Activated T-cell treated with anti-CD3 and anti-CD28 coated beads, Interleukin-2, amount 50 U/mL, for 24 hours (primary cell): Measurements from ENCODE around the gene CYSTM1.

Experiments used
- DNase-seq: peaks from one replicate; pipeline ENCODE4 v3.0.0-alpha.2; 2020
- H3K27ac Mint-ChIP-seq: 2 replicates; pipeline ENCODE4 v1.8.0; 2020; ENCODE audit warnings: mild to moderate bottlenecking, mixed read lengths
- H3K27me3 Mint-ChIP-seq: 2 replicates; pipeline ENCODE4 v1.8.0; 2020; ENCODE audit warnings: mixed read lengths
- H3K36me3 Mint-ChIP-seq: 2 replicates; pipeline ENCODE4 v1.8.0; 2020; ENCODE audit warnings: low read depth, mixed read lengths
- H3K4me1 Mint-ChIP-seq: 2 replicates; pipeline ENCODE4 v1.8.0; 2020; ENCODE audit warnings: low read depth, mixed read lengths
- H3K4me3 Mint-ChIP-seq: 2 replicates; pipeline ENCODE4 v1.8.0; 2020; ENCODE audit warnings: mild to moderate bottlenecking, moderate library complexity, mixed read lengths
- H3K9me3 Mint-ChIP-seq: 2 replicates; pipeline ENCODE4 v1.8.0; 2020; ENCODE audit warnings: mixed read lengths

Gene CYSTM1

GRCh38 chr5:140251527-140251973 is 76.6 kb downstream of the CYSTM1 start:
- peak; percentile 70 for DNase-seq
- Mint-ChIP-seq H3K27me3 (no peaks in the 10 kb centered on the region), H3K36me3 (peaks cover 22% of the 10 kb centered on the region), H3K4me3 (peak overlapping the region; percentile 45), H3K4me1 (peaks cover 41% of the 10 kb centered on the region), H3K9me3 (no peaks in the 10 kb centered on the region), H3K27ac (peak overlapping the region; percentile 85)

- H3K27me3 Mint-ChIP-seq: no peaks in the 10 kb centered on the region
- H3K4me3 Mint-ChIP-seq: no peak overlapping the region
- H3K36me3 Mint-ChIP-seq: peaks cover 26% of the 10 kb centered on the region
- no peak for DNase-seq
- peak overlapping the region; percentile 85 for H3K27ac Mint-ChIP-seq
- peaks cover 40% of the 10 kb centered on the region for H3K4me1 Mint-ChIP-seq
- H3K9me3 Mint-ChIP-seq: no peaks in the 10 kb centered on the region
Measured at GRCh38 chr5:140252470-140253126, 77.6 kb downstream of the CYSTM1 start.

- peaks cover 50% of the 10 kb centered on the region for H3K4me1 Mint-ChIP-seq
- no peak for DNase-seq
- H3K27me3 Mint-ChIP-seq: no peaks in the 10 kb centered on the region
- no peaks in the 10 kb centered on the region for H3K9me3 Mint-ChIP-seq
- peaks cover 40% of the 10 kb centered on the region for H3K36me3 Mint-ChIP-seq
- H3K27ac Mint-ChIP-seq: no peak overlapping the region
- H3K4me3 Mint-ChIP-seq: no peak overlapping the region
Measured at GRCh38 chr5:140253985-140254384, 79.0 kb downstream of the CYSTM1 start.

- DNase-seq: no peak
- Mint-ChIP-seq H3K36me3 (peaks cover 40% of the 10 kb centered on the region), H3K27ac (no peak overlapping the region), H3K9me3 (no peaks in the 10 kb centered on the region), H3K4me3 (no peak overlapping the region), H3K4me1 (peaks cover 52% of the 10 kb centered on the region), H3K27me3 (no peaks in the 10 kb centered on the region)
Measured at GRCh38 chr5:140255460-140256157, 80.6 kb downstream of the CYSTM1 start.

GRCh38 chr5:140256726-140257125 is 81.7 kb downstream of the CYSTM1 start:
- Mint-ChIP-seq H3K36me3 (peaks cover 42% of the 10 kb centered on the region), H3K27ac (no peak overlapping the region), H3K27me3 (no peaks in the 10 kb centered on the region), H3K4me3 (no peak overlapping the region), H3K4me1 (peaks cover 53% of the 10 kb centered on the region), H3K9me3 (no peaks in the 10 kb centered on the region)
- no peak for DNase-seq

- Mint-ChIP-seq H3K4me3 (no peak overlapping the region), H3K4me1 (peaks cover 45% of the 10 kb centered on the region), H3K36me3 (peaks cover 42% of the 10 kb centered on the region), H3K27ac (no peak overlapping the region), H3K27me3 (no peaks in the 10 kb centered on the region), H3K9me3 (no peaks in the 10 kb centered on the region)
- no peak for DNase-seq
Measured at GRCh38 chr5:140258016-140258415, 83.0 kb downstream of the CYSTM1 start.

- no peak for DNase-seq
- no peak overlapping the region for H3K4me3 Mint-ChIP-seq
- no peak overlapping the region for H3K27ac Mint-ChIP-seq
- H3K9me3 Mint-ChIP-seq: no peaks in the 10 kb centered on the region
- no peaks in the 10 kb centered on the region for H3K27me3 Mint-ChIP-seq
- peaks cover 40% of the 10 kb centered on the region for H3K4me1 Mint-ChIP-seq
- peaks cover 43% of the 10 kb centered on the region for H3K36me3 Mint-ChIP-seq
Measured at GRCh38 chr5:140258873-140259272, 83.9 kb downstream of the CYSTM1 start.

GRCh38 chr5:140259500-140259899 is 84.5 kb downstream of the CYSTM1 start:
- Mint-ChIP-seq H3K4me1 (peaks cover 43% of the 10 kb centered on the region), H3K27ac (peak overlapping the region; percentile 62), H3K36me3 (peaks cover 43% of the 10 kb centered on the region), H3K9me3 (no peaks in the 10 kb centered on the region), H3K27me3 (no peaks in the 10 kb centered on the region), H3K4me3 (no peak overlapping the region)
- no peak for DNase-seq

- Mint-ChIP-seq H3K9me3 (no peaks in the 10 kb centered on the region), H3K4me3 (no peak overlapping the region), H3K27ac (no peak overlapping the region), H3K27me3 (no peaks in the 10 kb centered on the region), H3K4me1 (peaks cover 47% of the 10 kb centered on the region), H3K36me3 (peaks cover 43% of the 10 kb centered on the region)
- DNase-seq: no peak
Measured at GRCh38 chr5:140260089-140260656, 85.2 kb downstream of the CYSTM1 start.

- peaks cover 61% of the 10 kb centered on the region for H3K4me1 Mint-ChIP-seq
- peak overlapping the region; percentile 1 for H3K27ac Mint-ChIP-seq
- DNase-seq: no peak
- H3K4me3 Mint-ChIP-seq: no peak overlapping the region
- no peaks in the 10 kb centered on the region for H3K9me3 Mint-ChIP-seq
- H3K27me3 Mint-ChIP-seq: no peaks in the 10 kb centered on the region
- H3K36me3 Mint-ChIP-seq: peaks cover 44% of the 10 kb centered on the region
Measured at GRCh38 chr5:140261403-140262171, 86.6 kb downstream of the CYSTM1 start.

GRCh38 chr5:140262221-140262620 is 87.2 kb downstream of the CYSTM1 start:
- Mint-ChIP-seq H3K36me3 (peaks cover 44% of the 10 kb centered on the region), H3K4me3 (no peak overlapping the region), H3K27me3 (no peaks in the 10 kb centered on the region), H3K4me1 (peaks cover 66% of the 10 kb centered on the region), H3K9me3 (no peaks in the 10 kb centered on the region), H3K27ac (no peak overlapping the region)
- no peak for DNase-seq

GRCh38 chr5:140262839-140263238 is 87.9 kb downstream of the CYSTM1 start:
- H3K36me3 Mint-ChIP-seq: peaks cover 38% of the 10 kb centered on the region
- no peaks in the 10 kb centered on the region for H3K9me3 Mint-ChIP-seq
- no peak overlapping the region for H3K27ac Mint-ChIP-seq
- peaks cover 67% of the 10 kb centered on the region for H3K4me1 Mint-ChIP-seq
- DNase-seq: no peak
- no peaks in the 10 kb centered on the region for H3K27me3 Mint-ChIP-seq
- H3K4me3 Mint-ChIP-seq: no peak overlapping the region

GRCh38 chr5:140265845-140266244 is 90.9 kb downstream of the CYSTM1 start:
- H3K27ac Mint-ChIP-seq: peak overlapping the region; percentile 77
- no peaks in the 10 kb centered on the region for H3K27me3 Mint-ChIP-seq
- H3K9me3 Mint-ChIP-seq: no peaks in the 10 kb centered on the region
- H3K4me3 Mint-ChIP-seq: no peak overlapping the region
- H3K36me3 Mint-ChIP-seq: peaks cover 13% of the 10 kb centered on the region
- DNase-seq: no peak
- peaks cover 47% of the 10 kb centered on the region for H3K4me1 Mint-ChIP-seq

- Mint-ChIP-seq H3K27me3 (no peaks in the 10 kb centered on the region), H3K27ac (peak overlapping the region; percentile 79), H3K4me1 (peaks cover 41% of the 10 kb centered on the region), H3K4me3 (no peak overlapping the region), H3K36me3 (peaks cover 15% of the 10 kb centered on the region), H3K9me3 (no peaks in the 10 kb centered on the region)
- DNase-seq: no peak
Measured at GRCh38 chr5:140266471-140267200, 91.6 kb downstream of the CYSTM1 start.
